Measurements from ENCODE around the gene TSPAN3.

The TSPAN3 gene

DNA sequence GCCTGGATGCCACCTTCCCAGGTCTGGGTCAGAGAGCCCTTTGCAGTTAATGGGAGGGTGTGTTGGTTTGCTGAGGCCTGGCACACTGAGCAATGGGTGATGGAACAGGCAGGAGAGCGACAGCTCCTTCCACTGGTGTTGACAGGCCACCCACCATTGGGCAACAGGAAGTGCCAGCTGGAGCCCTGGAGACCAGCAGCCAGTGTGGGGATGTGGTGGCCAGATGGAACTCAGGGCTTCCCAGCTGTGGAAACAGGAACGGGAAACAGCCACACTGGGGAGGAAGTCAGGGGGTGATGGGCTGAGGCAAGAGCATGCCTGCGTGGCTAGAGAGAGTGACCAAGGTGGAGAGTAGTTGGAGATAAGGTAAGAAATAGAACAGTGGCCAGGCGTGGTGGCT lies 66.7 kb downstream of the TSPAN3 start:
- H3K4me3 ChIP-seq (ENCODE audit: low read depth, low read length): no peak overlapping the region
- TF ChIP-seq MYC (IDR thresholded peaks at IDR 0.05; ENCODE audit: low read depth, low read length): no peak
- TF ChIP-seq, protein P1, sequence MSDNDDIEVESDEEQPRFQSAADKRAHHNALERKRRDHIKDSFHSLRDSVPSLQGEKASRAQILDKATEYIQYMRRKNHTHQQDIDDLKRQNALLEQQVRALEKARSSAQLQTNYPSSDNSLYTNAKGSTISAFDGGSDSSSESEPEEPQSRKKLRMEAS (IDR thresholded peaks at IDR 0.05; ENCODE audit: low read depth, low read length): no peak
- TF ChIP-seq, protein P2, sequence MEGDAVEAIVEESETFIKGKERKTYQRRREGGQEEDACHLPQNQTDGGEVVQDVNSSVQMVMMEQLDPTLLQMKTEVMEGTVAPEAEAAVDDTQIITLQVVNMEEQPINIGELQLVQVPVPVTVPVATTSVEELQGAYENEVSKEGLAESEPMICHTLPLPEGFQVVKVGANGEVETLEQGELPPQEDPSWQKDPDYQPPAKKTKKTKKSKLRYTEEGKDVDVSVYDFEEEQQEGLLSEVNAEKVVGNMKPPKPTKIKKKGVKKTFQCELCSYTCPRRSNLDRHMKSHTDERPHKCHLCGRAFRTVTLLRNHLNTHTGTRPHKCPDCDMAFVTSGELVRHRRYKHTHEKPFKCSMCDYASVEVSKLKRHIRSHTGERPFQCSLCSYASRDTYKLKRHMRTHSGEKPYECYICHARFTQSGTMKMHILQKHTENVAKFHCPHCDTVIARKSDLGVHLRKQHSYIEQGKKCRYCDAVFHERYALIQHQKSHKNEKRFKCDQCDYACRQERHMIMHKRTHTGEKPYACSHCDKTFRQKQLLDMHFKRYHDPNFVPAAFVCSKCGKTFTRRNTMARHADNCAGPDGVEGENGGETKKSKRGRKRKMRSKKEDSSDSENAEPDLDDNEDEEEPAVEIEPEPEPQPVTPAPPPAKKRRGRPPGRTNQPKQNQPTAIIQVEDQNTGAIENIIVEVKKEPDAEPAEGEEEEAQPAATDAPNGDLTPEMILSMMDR (IDR thresholded peaks at IDR 0.05; ENCODE audit: low read depth, low read length): no peak
- no peak for TF ChIP-seq POLR2A (IDR thresholded peaks at IDR 0.05; ENCODE audit: extremely low read depth, insufficient read length)
- DNase-seq (ENCODE audit: low read depth): peak; percentile 91

- H3K4me3 ChIP-seq (ENCODE audit: low read depth, low read length): no peak overlapping the region
- peak; percentile 97 for DNase-seq (ENCODE audit: low read depth)
- TF ChIP-seq POLR2A (IDR thresholded peaks at IDR 0.05; ENCODE audit: extremely low read depth, insufficient read length) (no peak), MYC (IDR thresholded peaks at IDR 0.05; ENCODE audit: low read depth, low read length) (peak; percentile 74)
- TF ChIP-seq, protein P2 (IDR thresholded peaks at IDR 0.05; ENCODE audit: low read depth, low read length): no peak
- TF ChIP-seq, protein P1 (IDR thresholded peaks at IDR 0.05; ENCODE audit: low read depth, low read length): 0 out of 2 replicates have a peak, but pooled peaks have one; percentile 79
These were observed 67.7 kb downstream of the TSPAN3 start for GRCh38 chr15:77002954-77003912.

GRCh38 chr15:77002436-77002835 lies 68.5 kb downstream of the TSPAN3 start:
- peak; percentile 63 for DNase-seq (ENCODE audit: low read depth)
- TF ChIP-seq POLR2A (IDR thresholded peaks at IDR 0.05; ENCODE audit: extremely low read depth, insufficient read length) (no peak), MYC (IDR thresholded peaks at IDR 0.05; ENCODE audit: low read depth, low read length) (no peak)
- TF ChIP-seq, protein P1 (IDR thresholded peaks at IDR 0.05; ENCODE audit: low read depth, low read length): no peak
- TF ChIP-seq, protein P2 (IDR thresholded peaks at IDR 0.05; ENCODE audit: low read depth, low read length): no peak
- H3K4me3 ChIP-seq (ENCODE audit: low read depth, low read length): peak overlapping the region; percentile 1

DNA sequence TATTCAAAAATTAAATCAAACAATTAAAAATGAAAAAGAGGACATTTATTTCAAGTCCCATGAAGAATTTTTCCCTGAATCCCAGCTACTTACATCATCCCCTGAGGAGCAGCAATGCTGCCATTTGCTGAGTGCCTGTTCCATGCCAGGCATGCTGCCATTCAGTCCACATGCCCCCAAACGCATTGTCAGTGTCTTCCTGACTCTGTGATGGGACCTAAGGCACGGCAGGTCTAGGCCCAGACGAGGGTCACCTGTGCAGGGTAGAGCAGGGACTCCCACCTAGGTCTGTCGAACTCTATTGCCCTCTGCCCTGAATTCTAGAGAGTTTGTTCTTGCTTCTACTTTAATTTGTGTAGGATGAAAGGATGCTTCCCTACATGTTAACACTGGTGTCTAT lies 68.9 kb downstream of the TSPAN3 start:
- no peak for DNase-seq (ENCODE audit: low read depth)
- TF ChIP-seq, protein P1 (IDR thresholded peaks at IDR 0.05; ENCODE audit: low read depth, low read length): no peak
- no peak for TF ChIP-seq MYC (IDR thresholded peaks at IDR 0.05; ENCODE audit: low read depth, low read length)
- TF ChIP-seq, protein P2 (IDR thresholded peaks at IDR 0.05; ENCODE audit: low read depth, low read length): no peak
- no peak for TF ChIP-seq POLR2A (IDR thresholded peaks at IDR 0.05; ENCODE audit: extremely low read depth, insufficient read length)
- no peak overlapping the region for H3K4me3 ChIP-seq (ENCODE audit: low read depth, low read length)

DNA sequence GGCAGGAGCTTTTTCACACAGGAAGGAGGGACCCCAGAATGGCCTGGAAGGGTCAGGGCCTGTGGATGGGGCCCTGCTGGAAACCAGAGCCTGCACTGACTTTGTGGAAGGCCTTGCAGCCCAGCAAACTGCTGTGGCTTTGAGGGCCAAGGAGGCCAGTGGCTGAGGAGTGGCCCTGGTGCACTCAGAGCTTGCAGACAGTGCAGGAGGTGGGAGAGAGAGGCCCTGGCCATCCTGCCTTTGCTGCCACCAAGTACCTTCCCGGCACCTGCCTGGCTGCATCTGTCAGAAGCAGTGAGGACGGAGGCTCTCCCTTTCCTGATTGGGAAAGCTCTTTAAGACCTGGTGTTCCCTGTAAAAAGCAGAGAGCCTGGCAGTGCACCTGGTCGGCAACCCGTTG lies 69.6 kb downstream of the TSPAN3 start:
- H3K4me3 ChIP-seq (ENCODE audit: low read depth, low read length): no peak overlapping the region
- DNase-seq (ENCODE audit: low read depth): no peak
- no peak for TF ChIP-seq MYC (IDR thresholded peaks at IDR 0.05; ENCODE audit: low read depth, low read length)
- TF ChIP-seq POLR2A (IDR thresholded peaks at IDR 0.05; ENCODE audit: extremely low read depth, insufficient read length): no peak
- TF ChIP-seq, protein P1 (IDR thresholded peaks at IDR 0.05; ENCODE audit: low read depth, low read length): no peak

DNA sequence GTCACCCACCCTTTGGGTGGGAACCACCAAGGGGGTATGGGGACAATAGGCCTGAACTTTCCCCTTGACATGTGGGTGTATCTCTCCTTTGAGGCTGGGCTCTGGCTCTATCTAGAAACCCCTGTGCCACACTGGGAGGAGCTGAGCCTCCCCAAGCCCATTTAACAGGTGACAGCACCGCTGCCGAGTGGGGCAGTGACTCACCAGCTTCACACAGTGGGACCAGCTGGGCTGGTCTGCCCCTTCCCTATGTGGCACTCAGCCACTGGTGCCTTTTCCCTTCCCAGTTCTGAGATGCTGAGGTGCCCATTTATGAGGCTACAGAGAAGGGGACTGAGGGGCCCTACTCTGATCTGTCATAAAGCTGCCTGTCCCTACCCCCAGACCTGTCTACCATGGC lies 70.9 kb downstream of the TSPAN3 start:
- no peak for TF ChIP-seq MYC (IDR thresholded peaks at IDR 0.05; ENCODE audit: low read depth, low read length)
- no peak for TF ChIP-seq POLR2A (IDR thresholded peaks at IDR 0.05; ENCODE audit: extremely low read depth, insufficient read length)
- TF ChIP-seq, protein P2 (IDR thresholded peaks at IDR 0.05; ENCODE audit: low read depth, low read length): no peak
- TF ChIP-seq, protein P1 (IDR thresholded peaks at IDR 0.05; ENCODE audit: low read depth, low read length): no peak
- DNase-seq (ENCODE audit: low read depth): no peak
- H3K4me3 ChIP-seq (ENCODE audit: low read depth, low read length): no peak overlapping the region
